ENCODE data around the gene BBX. TPM values are rescaled to one million over a fixed set of nuclear protein-coding genes. Genes with fewer than 3 reads are reported as not detected.
"Not testable (repeated sequence)": the region's sequence is repeated elsewhere in the genome, so short reads cannot be mapped to it uniquely, and the experiment has no call there.

Gene BBX
- total RNA-seq, 1 experiment from 2014 or later, result 13.8 TPM

DNA sequence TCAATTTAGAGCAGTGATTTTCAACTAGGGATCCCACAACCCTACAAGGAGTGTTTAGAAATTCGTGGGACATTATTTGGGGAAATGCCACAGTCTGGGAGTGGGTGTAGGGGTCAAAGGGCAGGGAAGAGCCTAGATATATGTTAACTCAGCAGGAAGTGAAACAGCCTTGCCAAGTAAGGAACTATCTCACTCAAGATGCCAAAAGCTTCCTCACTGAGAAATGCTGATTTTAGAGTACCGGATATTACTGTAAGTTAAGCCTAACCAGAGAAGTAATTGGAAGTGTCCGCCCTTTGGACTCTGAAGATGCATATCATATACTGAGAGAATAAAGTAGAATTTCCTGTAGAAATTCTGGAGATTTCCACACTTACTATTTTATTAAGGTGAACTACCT, 158.6 kb downstream of the BBX start:
- no peaks in the 10 kb centered on the region; the same call in 1 of the 2 replicates for H3K9me3 ChIP-seq
- H3K27me3 ChIP-seq, result no peaks in the 10 kb centered on the region
- H3K36me3 ChIP-seq, result no peaks in the 10 kb centered on the region
- no peak overlapping the region for H3K4me3 ChIP-seq
- DNase-seq, result no peak

DNA sequence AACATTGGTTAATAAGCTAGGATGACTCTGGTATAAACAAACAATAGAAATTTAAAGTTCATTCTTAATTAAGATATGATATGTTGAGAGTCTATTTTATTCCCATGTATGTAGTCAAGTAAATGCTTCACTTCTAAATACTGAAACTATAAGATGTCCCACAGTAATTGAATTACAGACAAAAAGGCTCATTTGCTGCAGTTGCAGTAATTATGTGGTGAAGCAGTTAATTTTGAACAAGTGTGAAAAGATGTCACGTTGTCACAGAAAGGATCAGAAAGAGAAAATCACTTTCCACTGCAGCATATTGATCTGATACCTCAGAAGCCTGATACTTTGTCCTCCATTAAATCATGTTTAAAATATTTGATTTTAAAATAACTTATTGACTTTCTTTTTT, 159.8 kb downstream of the BBX start:
- no peak overlapping the region for H3K4me3 ChIP-seq
- no peaks in the 10 kb centered on the region for H3K36me3 ChIP-seq
- H3K9me3 ChIP-seq, result no peaks in the 10 kb centered on the region; the same call in 1 of the 2 replicates
- no peaks in the 10 kb centered on the region for H3K27me3 ChIP-seq
- DNase-seq, result no peak

DNA sequence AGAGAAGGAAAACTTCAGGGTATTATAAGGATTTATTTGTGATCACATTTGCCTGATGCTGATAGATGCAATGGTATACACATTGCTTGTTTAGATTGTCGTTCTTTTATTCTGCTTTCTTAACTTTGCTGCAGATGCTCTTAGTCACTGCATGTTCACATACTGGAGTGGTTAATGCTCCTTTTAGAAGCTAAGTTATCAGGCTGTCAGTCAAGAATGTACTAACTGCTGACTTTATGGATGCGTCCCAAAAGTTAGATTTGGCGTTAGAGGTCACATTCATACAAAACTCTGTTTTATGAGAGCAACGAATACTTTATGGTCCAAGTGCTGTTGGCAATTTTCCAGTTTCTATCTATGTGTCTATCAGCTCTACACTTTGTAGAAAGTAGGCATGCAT, 160.7 kb downstream of the BBX start:
- Histone ChIP-seq H3K4me3 (no peak overlapping the region), H3K27me3 (no peaks in the 10 kb centered on the region), H3K9me3 (no peaks in the 10 kb centered on the region; the same call in 1 of the 2 replicates), H3K36me3 (no peaks in the 10 kb centered on the region)
- DNase-seq, result no peak

DNA sequence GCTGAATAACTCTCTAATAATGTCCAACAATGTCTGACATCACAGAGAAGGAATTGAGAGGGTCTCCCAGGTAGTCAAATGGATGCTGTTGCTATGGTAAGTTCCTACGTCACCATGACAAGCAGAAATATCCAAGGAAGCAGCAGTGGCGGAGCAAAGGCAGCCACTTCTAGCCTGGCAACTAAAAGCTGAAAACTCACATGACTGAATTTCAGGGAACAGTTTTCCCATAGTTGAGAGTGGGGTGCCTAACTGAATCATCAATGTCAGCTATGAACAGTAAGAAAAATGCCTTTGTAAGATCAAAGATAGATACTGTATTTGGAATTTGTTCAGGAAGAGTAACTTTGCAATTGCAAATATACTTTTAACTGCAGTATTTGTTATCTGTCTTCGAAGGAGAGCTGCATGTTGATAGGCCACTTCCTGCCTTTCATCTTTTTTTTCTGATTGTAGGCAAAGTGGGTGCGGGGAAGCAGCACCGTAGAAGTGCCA, 161.7 kb downstream of the BBX start:
- H3K9me3 ChIP-seq, result no peaks in the 10 kb centered on the region; the same call in 1 of the 2 replicates
- H3K4me3 ChIP-seq, result no peak overlapping the region
- DNase-seq, result no peak
- no peaks in the 10 kb centered on the region for H3K27me3 ChIP-seq
- H3K36me3 ChIP-seq, result no peaks in the 10 kb centered on the region

DNA sequence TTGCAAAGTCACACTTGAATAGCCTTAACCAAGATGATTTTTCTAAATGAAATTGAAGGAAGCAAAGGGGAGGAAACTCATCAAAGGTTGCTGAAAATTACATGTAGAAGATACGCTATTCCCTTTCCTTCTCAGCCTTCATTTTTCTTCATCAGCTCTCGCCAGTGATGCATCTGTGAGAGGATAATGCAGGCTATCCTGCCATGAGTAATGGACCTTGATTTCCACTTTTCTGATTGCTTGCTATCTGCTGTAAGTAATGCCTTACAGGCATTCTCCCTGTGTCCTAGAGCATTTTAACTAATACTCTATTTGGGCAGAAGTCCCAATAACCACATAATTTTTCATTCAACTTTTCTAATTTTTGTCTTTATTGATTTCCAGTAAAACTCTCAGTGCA, 162.6 kb downstream of the BBX start:
- H3K27me3 ChIP-seq, result no peaks in the 10 kb centered on the region
- no peaks in the 10 kb centered on the region; the same call in 1 of the 2 replicates for H3K9me3 ChIP-seq
- no peaks in the 10 kb centered on the region for H3K36me3 ChIP-seq
- H3K4me3 ChIP-seq, result no peak overlapping the region
- no peak for DNase-seq

DNA sequence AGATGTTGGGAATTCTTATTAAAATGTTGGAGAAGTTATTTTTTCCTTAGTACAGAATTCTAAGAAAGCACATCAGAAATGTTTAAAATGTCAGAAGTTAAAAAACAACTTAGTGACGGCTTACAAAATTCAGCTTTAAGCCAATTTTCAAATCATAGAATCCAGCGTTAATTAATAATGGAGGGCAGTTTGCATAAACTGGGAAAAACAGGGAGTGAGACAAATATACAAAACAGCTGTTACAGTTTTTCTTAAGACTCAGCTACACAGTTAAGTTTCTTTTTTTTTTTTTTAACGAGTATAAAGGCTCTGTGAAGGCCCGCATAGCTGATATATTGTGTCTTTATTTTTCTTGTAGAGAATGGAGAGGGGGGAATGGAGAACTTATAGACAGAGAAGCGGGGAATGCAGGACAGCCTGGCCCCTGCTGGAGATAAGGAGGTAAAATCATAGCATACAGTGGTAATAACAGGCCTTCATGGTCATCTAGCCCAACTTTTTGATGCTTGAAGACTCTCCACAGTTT, 164.4 kb downstream of the BBX start:
- Histone ChIP-seq H3K36me3 (no peaks in the 10 kb centered on the region), H3K27me3 (no peaks in the 10 kb centered on the region), H3K9me3 (no peaks in the 10 kb centered on the region), H3K4me3 (no peak overlapping the region)
- no peak for DNase-seq

DNA sequence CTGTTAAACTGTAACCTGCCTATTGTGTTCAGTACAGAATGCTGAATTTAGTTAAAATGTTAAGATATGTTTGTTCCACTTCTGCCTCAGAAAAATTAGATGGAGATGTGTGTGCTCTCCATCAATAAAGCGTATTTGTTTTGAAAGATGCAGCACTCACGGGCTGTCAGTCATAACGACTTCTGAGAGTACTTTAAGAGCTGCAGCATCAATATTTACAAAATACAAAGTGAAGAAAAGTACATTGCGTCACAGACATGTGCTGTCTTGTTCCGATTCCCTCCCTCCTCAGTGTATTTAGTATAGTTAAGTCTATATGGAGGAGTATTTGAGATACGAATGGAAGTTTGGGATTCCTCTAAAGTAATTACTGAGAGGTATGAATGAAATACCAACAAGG, 166.6 kb downstream of the BBX start:
- Histone ChIP-seq H3K27me3 (no peaks in the 10 kb centered on the region), H3K36me3 (no peaks in the 10 kb centered on the region), H3K4me3 (no peak overlapping the region), H3K9me3 (no peaks in the 10 kb centered on the region; the same call in 1 of the 2 replicates)
- no peak for DNase-seq

DNA sequence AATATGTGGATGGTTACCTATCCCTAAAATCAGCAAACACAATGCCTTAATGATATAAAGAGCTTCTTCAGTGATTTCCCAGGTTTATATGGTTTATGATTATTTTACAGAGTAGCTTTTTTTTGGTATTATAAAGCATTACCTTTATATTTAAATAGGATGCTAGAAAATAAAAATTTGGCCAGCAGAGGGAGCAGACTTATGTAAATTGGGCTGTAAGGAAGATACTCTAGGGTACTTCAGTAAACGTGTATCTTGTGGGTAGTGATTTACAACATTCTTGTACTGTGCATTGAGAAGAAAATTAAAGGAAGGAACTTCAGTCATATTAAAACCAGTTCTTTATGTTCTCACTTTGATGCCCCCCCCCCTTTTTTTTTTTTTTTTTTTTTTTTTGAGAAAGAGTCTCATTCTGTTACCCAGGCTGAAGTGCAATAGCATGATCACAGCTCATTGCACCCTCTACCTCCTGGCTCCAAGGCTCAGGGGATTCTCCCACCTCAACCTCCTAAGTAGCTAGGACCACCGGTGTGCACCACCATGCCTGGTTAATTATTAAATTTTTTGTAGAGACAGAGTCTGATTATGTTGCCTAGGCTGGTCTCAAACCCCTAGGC, 167.9 kb downstream of the BBX start:
- Histone ChIP-seq H3K4me3 (no peak overlapping the region), H3K27me3 (no peaks in the 10 kb centered on the region), H3K9me3 (no peaks in the 10 kb centered on the region; the same call in 1 of the 2 replicates), H3K36me3 (no peaks in the 10 kb centered on the region)
- DNase-seq, result no peak

DNA sequence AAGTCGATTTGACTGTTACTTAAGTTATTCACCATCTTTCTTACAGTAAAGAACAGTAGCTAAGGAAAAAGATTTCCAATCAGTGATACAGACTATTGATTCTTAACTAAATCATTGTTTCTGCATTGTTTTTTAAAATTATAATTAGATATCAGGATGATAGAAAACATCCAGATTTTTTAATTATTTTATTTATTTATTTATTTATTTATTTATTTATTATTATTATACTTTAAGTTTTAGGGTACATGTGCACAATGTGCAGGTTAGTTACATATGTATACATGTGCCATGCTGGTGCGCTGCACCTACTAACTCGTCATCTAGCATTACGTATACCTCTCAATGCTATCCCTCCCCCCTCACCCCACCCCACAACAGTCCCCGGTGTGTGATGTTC, 169.2 kb downstream of the BBX start:
- DNase-seq, H3K27me3 ChIP-seq, H3K36me3 ChIP-seq, H3K9me3 ChIP-seq, H3K4me3 ChIP-seq: not testable (repeated sequence)

DNA sequence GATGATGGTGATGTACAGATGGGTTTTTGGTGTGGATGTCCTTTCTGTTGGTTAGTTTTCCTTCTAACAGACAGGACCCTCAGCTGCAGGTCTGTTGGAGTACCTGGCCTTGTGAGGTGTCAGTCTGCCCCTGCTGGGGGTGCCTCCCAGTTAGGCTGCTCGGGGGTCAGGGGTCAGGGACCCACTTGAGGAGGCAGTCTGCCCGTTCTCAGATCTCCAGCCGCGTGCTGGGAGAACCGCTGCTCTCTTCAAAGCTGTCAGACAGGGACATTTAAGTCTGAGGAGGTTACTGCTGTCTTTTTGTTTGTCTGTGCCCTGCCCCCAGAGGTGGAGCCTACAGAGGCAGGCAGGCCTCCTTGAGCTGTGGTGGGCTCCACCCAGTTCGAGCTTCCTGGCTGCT, 174.6 kb downstream of the BBX start:
- not testable (repeated sequence) for H3K4me3 ChIP-seq, DNase-seq, H3K9me3 ChIP-seq, H3K36me3 ChIP-seq, H3K27me3 ChIP-seq

DNA sequence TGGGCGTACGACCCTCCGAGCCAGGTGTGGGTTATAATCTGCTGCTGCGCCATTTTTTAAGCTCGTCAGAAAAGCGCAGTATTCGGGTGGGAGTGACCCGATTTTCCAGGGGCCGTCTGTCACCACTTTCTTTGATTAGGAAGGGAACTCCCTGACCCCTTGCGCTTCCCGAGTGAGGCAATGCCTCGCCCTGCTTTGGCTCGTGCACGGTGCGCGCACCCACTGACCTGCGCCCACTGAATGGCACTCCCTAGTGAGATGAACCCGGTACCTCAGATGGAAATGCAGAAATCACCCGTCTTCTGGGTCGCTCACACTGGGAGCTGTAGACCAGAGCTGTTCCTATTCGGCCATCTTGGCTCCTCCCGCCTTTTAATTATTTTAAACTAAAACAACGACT, 175.1 kb downstream of the BBX start:
- not testable (repeated sequence) for H3K4me3 ChIP-seq, H3K9me3 ChIP-seq, H3K36me3 ChIP-seq, DNase-seq, H3K27me3 ChIP-seq

DNA sequence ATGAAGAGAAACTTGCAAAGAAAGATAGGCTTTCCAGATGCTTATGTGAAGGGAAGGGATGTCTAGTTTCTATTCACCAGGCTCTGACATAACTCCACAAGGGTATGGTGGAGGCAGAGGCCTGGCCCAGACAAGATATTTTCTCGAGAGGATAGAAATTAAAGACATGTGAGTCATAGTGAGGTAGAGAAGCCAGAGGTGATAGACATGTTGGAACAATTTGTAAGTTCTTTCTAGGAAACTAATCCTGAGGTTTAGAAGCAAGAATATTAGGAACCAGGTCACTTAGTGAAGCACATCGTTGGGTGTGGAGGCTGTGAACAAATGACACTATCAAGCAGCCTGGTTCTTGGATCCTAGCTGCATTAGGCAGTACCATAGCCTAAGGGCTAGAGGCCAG, 176.9 kb downstream of the BBX start:
- Histone ChIP-seq H3K36me3 (no peaks in the 10 kb centered on the region), H3K4me3 (no peak overlapping the region), H3K9me3 (no peaks in the 10 kb centered on the region), H3K27me3 (no peaks in the 10 kb centered on the region)
- no peak for DNase-seq

DNA sequence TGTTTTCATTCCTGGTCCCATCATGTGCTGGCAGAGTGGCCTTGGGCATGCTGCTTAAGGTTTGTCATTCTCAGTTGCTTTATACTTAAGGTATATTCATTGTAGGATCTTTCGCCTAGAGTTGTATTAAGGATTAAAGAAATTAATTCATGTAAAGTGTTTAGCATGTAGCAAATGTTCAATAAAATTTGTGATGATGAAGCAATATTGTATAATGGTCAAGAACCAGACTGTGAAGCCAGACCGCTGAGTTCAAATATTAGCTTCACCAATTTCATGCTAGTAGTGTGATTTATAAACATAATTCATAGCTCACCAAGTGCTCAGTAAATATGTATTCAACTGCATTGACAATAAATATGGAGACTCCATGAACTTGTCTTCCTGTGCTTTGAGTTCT, 178.5 kb downstream of the BBX start:
- Histone ChIP-seq H3K27me3 (no peaks in the 10 kb centered on the region), H3K9me3 (no peaks in the 10 kb centered on the region), H3K4me3 (no peak overlapping the region), H3K36me3 (no peaks in the 10 kb centered on the region)
- no peak for DNase-seq

DNA sequence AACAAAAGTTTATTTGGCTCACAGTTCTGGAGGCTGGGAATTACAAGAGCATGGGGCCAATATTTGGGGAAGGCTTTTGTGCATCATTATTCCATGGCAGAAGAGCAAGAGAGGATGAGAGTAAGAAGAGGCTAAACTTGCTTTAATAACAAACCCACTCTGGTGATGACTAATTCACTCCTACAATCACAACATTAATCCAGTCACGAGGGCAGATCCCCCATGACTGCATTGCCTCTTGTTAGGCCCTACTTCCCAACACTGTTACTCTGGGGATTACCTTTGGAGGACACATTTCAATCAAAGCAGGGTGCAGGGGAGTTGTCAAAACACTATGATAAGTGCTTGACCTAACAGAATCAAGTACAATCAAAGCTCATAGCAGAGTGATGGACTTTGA, 181.7 kb downstream of the BBX start:
- Histone ChIP-seq H3K9me3 (no peaks in the 10 kb centered on the region), H3K4me3 (no peak overlapping the region), H3K36me3 (no peaks in the 10 kb centered on the region), H3K27me3 (no peaks in the 10 kb centered on the region)
- no peak for DNase-seq

DNA sequence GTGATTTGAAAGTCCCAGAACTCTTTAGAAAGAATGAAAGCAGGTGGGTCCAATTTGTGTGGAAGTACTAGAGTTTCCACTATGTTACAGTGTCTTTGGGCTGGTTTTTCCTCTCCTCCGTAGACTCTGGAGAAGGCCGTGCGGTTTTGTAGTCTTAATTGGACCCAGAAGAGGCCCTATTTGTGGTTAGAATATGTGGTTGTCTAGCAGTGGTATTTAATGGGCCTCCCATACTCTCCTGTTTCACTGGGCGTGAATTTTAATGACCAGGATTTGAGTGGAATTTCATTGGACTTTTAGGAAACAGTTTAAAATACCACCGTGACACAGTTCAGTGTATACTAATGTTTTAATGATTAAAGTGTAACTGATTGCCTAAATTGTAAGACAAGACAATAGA, 182.3 kb downstream of the BBX start:
- DNase-seq, result no peak
- Histone ChIP-seq H3K27me3 (no peaks in the 10 kb centered on the region), H3K36me3 (no peaks in the 10 kb centered on the region), H3K9me3 (no peaks in the 10 kb centered on the region), H3K4me3 (no peak overlapping the region)

DNA sequence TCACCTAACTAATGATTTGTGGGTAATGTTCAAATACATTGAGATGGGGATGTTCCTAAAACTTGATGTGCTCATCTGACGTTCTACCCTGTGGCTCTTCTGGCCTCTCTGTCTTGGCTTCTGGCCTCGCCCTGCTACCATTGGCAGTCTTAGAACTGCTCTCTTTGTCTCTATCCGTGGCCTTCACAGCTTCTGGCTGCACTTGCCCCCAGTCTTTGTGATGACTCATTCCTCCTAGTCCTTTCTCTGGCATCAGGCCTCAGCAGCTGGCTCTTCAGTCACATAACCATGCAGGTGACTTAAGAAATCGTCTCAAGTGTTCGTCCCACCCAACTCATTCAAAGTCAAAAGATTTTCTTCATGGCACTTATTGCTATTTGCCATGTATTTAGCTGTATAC, 188.1 kb downstream of the BBX start:
- no peaks in the 10 kb centered on the region for H3K36me3 ChIP-seq
- H3K27me3 ChIP-seq, result no peaks in the 10 kb centered on the region
- H3K4me3 ChIP-seq, result no peak overlapping the region
- no peaks in the 10 kb centered on the region for H3K9me3 ChIP-seq
- peak; percentile 42 for DNase-seq

DNA sequence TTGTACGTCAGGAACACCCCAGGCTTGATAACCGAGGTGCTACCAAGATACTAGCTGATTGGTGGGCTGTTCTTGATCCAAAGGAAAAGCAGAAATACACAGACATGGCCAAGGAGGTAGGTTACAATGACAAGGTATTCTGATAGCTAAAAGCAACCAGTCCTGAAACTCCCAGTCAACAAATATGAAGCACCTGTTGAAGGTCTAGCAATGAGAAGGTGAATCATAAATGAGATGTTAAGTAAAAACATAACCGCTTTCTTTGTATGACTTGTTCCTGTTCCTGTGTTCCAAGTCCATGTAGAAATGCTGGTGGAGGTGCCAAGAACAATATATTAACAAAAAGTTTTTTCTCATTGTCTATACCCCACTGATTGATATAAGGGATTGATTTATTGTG, 194.0 kb downstream of the BBX start:
- H3K36me3 ChIP-seq, result no peaks in the 10 kb centered on the region
- H3K27me3 ChIP-seq, result no peaks in the 10 kb centered on the region
- DNase-seq, result no peak
- no peaks in the 10 kb centered on the region for H3K9me3 ChIP-seq
- H3K4me3 ChIP-seq, result no peak overlapping the region

DNA sequence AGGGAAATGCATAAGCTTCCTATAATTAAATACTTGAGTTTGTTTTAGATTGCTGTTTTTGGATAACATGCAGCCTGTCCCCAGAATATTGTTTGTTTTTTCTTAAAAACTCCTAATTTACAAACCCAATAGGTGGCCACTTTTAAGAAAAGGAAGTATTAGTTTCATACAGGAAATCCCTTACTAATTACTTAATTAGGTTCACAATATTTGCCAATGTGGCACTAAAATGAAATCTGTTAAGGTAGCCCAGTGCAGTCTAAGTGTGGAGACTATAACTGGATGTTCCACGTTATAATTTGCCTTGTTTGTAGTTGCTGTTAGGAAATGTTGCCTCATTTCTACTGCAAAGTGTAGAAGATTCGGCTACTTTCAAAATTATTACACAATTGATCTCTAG, 195.8 kb downstream of the BBX start:
- H3K27me3 ChIP-seq, result no peaks in the 10 kb centered on the region
- no peak for DNase-seq
- no peak overlapping the region for H3K4me3 ChIP-seq
- no peaks in the 10 kb centered on the region for H3K9me3 ChIP-seq
- H3K36me3 ChIP-seq, result no peaks in the 10 kb centered on the region
